RCC 7860 (cell line): ENCODE data around the gene PPP1R14C.

Experiments used
- DNase-seq: peaks from one replicate; pipeline ENCODE4 v3.0.0-alpha.2; 2015; ENCODE audit warnings: low spot score
- FAIRE-seq: peaks from 2 replicates; lab custom pipeline; 2012; peaks lifted over from hg19 to GRCh38; lab: Jason Lieb, UNC

PPP1R14C gene

DNA sequence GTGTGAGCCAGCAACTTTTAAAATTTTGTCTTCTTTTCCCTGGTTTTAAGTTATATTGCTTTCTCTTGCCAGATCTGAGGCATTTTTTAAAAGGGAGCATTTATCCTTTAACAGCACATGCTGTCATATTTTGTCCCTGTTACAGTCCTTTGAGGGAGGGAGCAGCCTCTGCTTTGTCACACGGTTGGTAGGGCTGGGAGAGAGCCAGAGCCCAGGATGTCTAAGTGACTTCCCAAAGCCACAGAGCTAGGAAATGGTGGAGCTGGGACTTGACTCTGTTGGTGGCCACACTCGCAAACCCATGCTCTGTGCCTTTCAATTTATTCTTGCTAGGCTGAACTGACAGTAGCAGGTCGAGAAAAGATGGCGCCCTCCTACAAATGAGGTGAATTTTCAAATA, 145.6 kb downstream of the PPP1R14C start:
- DNase-seq (no peak), FAIRE-seq (no peak)

DNA sequence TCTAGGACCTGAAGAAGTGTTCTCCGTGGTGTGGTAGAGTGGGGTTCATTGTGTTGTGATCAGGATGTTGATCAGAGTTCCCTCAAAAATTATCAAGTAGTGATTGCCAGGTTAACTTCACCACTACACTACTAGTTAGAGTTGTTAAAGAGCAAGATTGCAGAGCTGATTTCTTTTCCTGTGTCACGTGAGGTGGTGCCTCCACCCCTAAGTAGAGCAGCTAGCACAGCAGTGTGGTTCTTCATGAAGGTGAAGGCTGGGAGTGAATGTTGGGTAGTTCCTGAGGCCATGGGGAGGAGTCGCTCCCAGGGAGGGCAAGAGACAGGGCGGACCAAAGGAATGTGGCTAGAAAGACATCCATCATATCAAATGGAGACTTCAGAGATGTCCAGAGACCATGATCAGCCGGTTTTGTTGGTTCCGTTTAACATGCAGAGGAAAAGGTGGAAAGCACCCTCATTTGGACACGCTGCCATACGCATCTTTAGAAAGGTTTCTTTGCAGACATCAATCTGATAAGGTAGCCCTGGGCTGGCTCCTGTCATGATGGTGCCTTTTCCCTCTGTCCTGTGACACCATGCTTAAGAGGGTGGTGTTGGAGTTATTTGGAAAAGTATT, 146.7 kb downstream of the PPP1R14C start:
- FAIRE-seq (no peak), DNase-seq (no peak)

DNA sequence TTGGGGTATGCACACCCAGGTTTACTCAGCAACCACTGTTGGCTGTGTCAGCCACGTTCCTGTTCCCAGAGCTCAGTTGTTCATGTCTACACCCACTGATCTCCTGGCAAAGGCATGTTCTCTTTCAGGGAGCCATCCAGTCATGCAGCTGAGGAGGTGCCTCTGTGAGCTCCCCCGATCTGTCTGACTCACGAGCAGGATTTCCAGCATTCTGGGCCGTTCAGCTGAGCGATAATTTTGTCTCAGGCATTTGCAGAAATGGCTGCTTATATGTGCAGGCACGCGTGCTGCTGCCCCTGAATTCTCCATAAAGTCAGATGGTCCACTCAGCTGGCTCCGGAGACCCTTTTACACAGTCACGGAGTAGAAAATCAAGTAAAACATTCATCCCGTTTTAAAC, 147.6 kb downstream of the PPP1R14C start:
- DNase-seq (no peak), FAIRE-seq (no peak)

DNA sequence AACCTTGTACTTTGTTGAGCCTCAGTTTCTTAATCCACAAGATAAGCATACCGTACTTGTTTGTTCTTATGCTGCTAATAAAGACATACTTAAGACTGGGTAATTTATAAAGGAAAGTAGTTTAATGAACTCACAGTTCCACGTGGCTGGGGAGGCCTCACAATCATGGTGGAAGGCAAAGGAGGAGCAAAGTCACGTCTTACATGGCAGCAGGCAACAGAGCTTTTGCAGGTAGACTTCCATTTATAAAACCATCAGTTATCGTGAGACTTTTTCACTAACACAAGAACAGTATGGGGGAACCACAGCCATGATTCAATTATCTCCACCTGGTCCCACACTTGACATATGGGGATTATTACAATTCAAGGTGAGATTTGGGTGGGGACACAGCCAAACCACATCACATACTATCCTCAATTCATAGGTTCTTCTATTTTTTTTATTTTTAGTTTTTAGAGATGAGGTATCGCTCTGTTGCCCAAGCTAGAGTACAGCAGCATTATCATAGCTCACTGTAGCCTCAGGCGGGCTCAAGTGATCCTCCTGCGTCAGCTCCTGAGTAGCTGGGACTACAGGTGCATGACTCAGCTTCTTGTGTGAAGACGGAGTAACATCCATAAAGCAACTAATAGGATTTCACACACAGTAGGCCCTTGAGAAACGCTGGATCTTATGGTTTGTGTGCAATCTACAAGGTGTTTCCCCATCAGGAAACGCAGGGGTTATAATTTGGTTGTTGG, 149.3 kb downstream of the PPP1R14C start:
- FAIRE-seq (no peak), DNase-seq (no peak)

DNA sequence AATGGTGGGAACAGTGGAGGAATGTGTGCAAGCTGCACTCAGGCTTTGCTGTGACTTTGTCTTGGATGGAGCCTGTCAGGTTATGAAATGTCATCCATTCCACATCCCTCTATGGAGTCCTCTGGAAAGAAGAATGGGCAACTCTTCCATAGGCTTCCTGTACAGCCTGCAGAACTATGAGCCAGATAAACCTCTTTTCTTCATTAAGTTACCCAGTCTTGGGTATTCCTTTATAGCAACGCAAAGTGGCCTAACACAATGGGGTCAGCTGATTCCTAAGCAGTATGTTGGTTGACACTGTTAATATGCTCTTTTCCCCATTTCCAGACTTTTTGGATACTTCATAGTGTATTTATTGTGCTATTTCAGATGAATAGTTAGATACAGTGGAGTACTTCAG, 150.2 kb downstream of the PPP1R14C start:
- DNase-seq (no peak), FAIRE-seq (no peak)

DNA sequence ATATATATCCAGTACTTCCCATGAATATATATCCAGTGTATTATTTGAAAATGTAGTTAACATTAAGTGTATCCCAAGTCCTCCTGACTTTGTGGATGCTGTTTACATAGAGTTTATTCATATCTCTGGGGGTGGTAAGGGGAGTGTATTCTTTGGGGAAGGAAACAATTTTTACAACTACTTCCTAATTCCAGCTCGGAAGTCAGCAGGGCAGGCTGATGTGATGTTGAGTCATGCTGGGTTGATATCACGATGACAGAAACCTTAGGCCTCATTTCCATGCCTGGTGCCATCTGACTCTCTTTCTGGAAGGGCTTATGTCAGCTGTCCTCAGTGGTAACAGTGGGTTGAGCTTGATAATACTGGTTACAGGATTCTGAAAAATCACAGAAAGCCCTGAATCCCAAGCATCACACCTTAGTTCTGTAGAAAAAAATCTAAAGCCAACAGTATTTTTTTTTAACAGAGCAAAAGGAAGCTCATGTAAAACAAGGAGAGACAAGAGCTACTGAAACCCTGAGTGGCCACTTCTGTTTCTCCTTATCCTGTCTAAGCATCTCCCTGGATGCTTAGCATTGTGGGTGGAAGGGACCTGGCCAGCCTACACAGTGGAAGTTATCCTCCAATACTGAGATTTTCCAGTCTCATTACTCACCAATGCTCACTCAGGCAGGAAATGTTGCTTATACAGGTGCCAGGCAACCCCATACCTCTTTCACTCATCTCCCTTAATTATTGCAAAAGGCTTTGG, 150.8 kb downstream of the PPP1R14C start:
- FAIRE-seq, result no peak
- peak; percentile 45 for DNase-seq

DNA sequence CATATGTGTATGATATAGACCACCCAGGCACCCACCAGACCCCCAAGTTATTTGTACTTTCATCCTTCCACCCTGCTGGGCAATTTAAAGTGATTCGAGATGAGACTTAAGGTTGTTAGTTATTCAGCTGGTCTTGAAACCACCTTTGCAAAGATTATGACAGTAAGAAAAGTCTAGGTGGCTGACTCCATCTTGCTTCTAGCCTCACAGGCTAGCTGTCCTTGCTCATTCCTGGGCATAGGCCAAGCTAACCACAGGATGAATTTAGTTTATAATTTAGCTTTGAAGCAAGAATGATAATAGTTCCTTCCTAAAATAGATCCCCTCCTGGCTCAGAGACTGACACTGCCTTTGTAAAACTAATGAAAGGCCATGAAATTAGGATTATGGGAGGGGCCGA, 154.0 kb downstream of the PPP1R14C start:
- FAIRE-seq, result no peak

DNA sequence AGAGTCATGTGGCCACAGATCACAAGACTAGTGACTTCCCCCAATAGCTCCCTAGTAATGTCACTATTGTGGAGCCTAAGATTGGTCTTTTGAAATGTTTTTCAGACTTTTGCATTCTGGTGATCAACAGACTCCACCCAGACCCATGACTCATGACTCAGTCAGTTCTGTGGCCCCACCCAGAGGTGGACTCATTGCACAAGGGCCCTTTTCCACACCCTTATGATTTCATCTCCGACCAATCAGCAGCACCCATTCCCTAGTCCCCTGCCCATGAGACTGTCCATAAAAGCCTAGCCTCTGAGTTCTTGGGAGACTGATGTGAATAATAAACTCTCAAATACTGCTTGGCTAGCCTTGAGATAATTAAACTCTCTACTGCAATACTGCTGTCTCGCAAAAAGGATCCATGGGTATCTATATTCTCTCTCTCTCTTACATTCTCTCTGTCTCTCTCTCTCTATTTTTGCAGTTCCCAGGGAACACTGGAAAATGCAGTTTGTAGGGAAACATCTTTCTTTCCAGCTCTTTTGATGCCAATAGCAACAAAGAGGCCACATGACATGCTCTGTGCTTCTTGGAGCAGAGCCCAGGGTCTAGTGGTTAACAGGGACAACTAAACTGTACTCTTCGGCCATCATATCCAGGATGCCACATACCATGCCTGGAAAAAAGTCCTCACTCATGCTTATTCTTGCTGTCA, 154.6 kb downstream of the PPP1R14C start:
- DNase-seq, result peak; percentile 31
- no peak for FAIRE-seq

More for the DNA sequence above, 154.0 kb downstream of the PPP1R14C start:
- no peak for DNase-seq

DNA sequence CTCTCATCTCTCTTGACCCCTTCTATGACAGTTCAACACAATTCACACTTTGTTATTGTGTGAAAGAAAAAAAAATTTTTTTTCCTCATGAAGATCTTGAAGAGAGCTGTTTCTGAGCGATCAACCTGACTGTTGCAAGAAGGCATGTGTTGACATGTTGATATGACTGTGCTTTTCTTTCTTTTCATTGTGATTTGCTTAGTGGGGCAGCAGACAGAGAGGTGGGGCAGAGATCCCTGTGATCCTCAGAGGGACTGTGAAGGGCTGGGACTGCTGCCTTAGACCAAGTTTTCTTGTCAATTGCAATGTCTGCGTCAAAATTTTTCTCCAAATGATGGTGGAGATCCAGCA, 155.2 kb downstream of the PPP1R14C start:
- FAIRE-seq (no peak), DNase-seq (no peak)

DNA sequence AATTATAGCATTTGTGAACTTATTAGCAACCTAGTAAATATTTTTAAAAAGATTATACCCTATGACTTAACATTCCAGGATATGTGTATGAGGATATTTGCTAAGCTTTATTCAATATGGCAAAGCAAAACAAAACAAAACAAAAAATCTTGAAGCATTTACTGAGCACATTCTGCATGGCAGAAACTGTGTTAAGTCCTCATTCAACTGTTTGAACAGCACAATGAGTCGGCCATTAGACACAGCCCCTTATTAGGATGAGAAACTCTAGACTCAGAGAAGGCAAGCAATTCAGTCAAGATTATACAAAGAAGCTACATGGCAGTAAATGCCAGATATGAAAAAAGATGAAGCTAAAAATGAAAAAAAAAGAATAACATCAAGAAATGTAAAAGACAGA, 155.8 kb downstream of the PPP1R14C start:
- no peak for DNase-seq

More for the DNA sequence above, 155.8 kb downstream of the PPP1R14C start:
- FAIRE-seq, result no peak
